ENCODE measurements around the gene PLXNA4.

PLXNA4 gene

DNA sequence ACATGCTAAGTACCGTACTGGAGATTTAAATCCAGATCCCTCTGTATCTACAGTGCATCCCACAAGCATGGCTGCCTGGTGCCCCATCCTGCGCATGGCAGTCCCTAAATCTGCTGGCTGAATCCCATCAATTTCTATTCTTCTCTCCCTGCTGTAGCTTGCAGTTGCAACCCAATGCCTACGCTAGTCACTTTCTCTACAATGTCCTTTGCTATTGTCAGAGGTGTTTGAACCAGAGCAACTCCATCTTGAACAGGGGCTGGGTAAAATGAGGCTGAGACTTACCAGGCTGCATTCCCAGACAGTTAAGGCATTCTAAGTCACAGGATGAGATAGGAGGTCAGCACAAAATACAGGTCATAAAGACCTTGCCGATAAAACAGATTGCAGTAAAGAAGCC lies 461.2 kb downstream of the PLXNA4 start:
- H3K27ac ChIP-seq (ENCODE audit: low read length, poor library complexity, severe bottlenecking), result no peak overlapping the region
- H3K4ac ChIP-seq (ENCODE audit: low read depth in 1 of 2, low read length in 2 of 2), result no peak overlapping the region
- no peak overlapping the region for H3K23ac ChIP-seq (ENCODE audit: low read length in 2 of 2)
- peaks cover 4% of the 10 kb centered on the region for H3K4me1 ChIP-seq (ENCODE audit: control insufficient read depth, insufficient read depth, low read depth, low read length)
- no peak overlapping the region for H3K14ac ChIP-seq (ENCODE audit: low read length in 2 of 2)
- H4K8ac ChIP-seq (ENCODE audit: low read length), result no peak overlapping the region
- H2BK12ac ChIP-seq (ENCODE audit: low read length in 2 of 2), result no peak overlapping the region
- H3K4me3 ChIP-seq (ENCODE audit: insufficient read depth in 1 of 2, low read depth in 1 of 2, low read length in 2 of 2), result no peak overlapping the region
- H2BK5ac ChIP-seq (ENCODE audit: low read depth, low read length, poor library complexity, severe bottlenecking), result no peak overlapping the region
- no peaks in the 10 kb centered on the region for H3K79me1 ChIP-seq (replicated peaks; ENCODE audit: low read length, poor library complexity, severe bottlenecking)
- no peak overlapping the region for H3K4me2 ChIP-seq (ENCODE audit: low read length, poor library complexity, severe bottlenecking)
- H2BK15ac ChIP-seq (ENCODE audit: low read depth, poor library complexity, severe bottlenecking), result no peak overlapping the region
- H3K9me3 ChIP-seq (ENCODE audit: control insufficient read depth, low read length), result no peaks in the 10 kb centered on the region
- H2BK120ac ChIP-seq (ENCODE audit: low read depth, low read length), result no peak overlapping the region
- 88% methylated on average over 4 of the region's 4 CpGs for WGBS
- H2AFZ ChIP-seq (ENCODE audit: low read depth, low read length), result no peak overlapping the region
- no peaks in the 10 kb centered on the region for H3K36me3 ChIP-seq (ENCODE audit: control insufficient read depth in 1 of 2, insufficient read depth in 2 of 2, low read depth in 1 of 2, low read length in 2 of 2)
- DNase-seq, result no peak
- no peak overlapping the region for H2AK5ac ChIP-seq (ENCODE audit: low read length, severe bottlenecking)
- no peak overlapping the region for H3K9ac ChIP-seq (ENCODE audit: low read length)
- no peaks in the 10 kb centered on the region for H3K27me3 ChIP-seq (ENCODE audit: control insufficient read depth in 1 of 2, insufficient read depth in 1 of 2, low read length in 2 of 2)
- no peak overlapping the region for H4K91ac ChIP-seq (ENCODE audit: low read length)
- H3K18ac ChIP-seq (ENCODE audit: low read depth in 1 of 2, low read length in 2 of 2), result no peak overlapping the region

DNA sequence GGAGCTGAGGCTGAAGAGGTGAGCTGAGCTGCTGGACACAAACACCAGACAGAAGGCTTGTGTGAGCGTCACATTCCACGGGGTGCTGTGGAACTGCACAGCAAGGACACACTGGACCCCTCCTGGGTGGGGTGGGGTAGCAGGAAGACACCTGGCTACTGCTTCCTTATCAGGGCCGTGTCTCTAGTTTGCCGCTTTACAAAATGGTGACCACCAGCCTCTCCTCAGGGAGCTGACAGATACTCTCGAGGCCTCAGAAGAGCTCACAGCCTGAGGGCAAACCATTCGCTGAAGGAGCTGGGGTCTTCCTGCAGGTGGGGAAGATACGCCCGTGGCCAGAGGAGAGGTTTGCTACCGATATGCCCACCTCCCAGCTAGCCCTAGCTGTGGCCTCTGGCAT lies 461.9 kb downstream of the PLXNA4 start:
- H3K4me2 ChIP-seq (ENCODE audit: low read length, poor library complexity, severe bottlenecking), result no peak overlapping the region
- no peak overlapping the region for H2AFZ ChIP-seq (ENCODE audit: low read depth, low read length)
- H3K4me3 ChIP-seq (ENCODE audit: insufficient read depth in 1 of 2, low read depth in 1 of 2, low read length in 2 of 2), result no peak overlapping the region
- no peaks in the 10 kb centered on the region for H3K36me3 ChIP-seq (ENCODE audit: control insufficient read depth in 1 of 2, insufficient read depth in 2 of 2, low read depth in 1 of 2, low read length in 2 of 2)
- H3K9ac ChIP-seq (ENCODE audit: low read length), result no peak overlapping the region
- H3K18ac ChIP-seq (ENCODE audit: low read depth in 1 of 2, low read length in 2 of 2), result no peak overlapping the region
- no peak overlapping the region for H4K91ac ChIP-seq (ENCODE audit: low read length)
- no peak overlapping the region for H3K27ac ChIP-seq (ENCODE audit: low read length, poor library complexity, severe bottlenecking)
- 89% methylated on average over 9 of the region's 9 CpGs for WGBS
- no peak overlapping the region for H4K8ac ChIP-seq (ENCODE audit: low read length)
- H3K79me1 ChIP-seq (replicated peaks; ENCODE audit: low read length, poor library complexity, severe bottlenecking), result no peaks in the 10 kb centered on the region
- H2AK5ac ChIP-seq (ENCODE audit: low read length, severe bottlenecking), result no peak overlapping the region
- no peak overlapping the region for H3K14ac ChIP-seq (ENCODE audit: low read length in 2 of 2)
- no peak for DNase-seq
- H2BK15ac ChIP-seq (ENCODE audit: low read depth, poor library complexity, severe bottlenecking), result no peak overlapping the region
- H2BK5ac ChIP-seq (ENCODE audit: low read depth, low read length, poor library complexity, severe bottlenecking), result no peak overlapping the region
- H3K4me1 ChIP-seq (ENCODE audit: control insufficient read depth, insufficient read depth, low read depth, low read length), result peaks cover 4% of the 10 kb centered on the region
- no peak overlapping the region for H2BK12ac ChIP-seq (ENCODE audit: low read length in 2 of 2)
- no peaks in the 10 kb centered on the region for H3K27me3 ChIP-seq (ENCODE audit: control insufficient read depth in 1 of 2, insufficient read depth in 1 of 2, low read length in 2 of 2)
- H3K23ac ChIP-seq (ENCODE audit: low read length in 2 of 2), result no peak overlapping the region
- H3K4ac ChIP-seq (ENCODE audit: low read depth in 1 of 2, low read length in 2 of 2), result no peak overlapping the region
- H3K9me3 ChIP-seq (ENCODE audit: control insufficient read depth, low read length), result no peaks in the 10 kb centered on the region
- H2BK120ac ChIP-seq (ENCODE audit: low read depth, low read length), result no peak overlapping the region

DNA sequence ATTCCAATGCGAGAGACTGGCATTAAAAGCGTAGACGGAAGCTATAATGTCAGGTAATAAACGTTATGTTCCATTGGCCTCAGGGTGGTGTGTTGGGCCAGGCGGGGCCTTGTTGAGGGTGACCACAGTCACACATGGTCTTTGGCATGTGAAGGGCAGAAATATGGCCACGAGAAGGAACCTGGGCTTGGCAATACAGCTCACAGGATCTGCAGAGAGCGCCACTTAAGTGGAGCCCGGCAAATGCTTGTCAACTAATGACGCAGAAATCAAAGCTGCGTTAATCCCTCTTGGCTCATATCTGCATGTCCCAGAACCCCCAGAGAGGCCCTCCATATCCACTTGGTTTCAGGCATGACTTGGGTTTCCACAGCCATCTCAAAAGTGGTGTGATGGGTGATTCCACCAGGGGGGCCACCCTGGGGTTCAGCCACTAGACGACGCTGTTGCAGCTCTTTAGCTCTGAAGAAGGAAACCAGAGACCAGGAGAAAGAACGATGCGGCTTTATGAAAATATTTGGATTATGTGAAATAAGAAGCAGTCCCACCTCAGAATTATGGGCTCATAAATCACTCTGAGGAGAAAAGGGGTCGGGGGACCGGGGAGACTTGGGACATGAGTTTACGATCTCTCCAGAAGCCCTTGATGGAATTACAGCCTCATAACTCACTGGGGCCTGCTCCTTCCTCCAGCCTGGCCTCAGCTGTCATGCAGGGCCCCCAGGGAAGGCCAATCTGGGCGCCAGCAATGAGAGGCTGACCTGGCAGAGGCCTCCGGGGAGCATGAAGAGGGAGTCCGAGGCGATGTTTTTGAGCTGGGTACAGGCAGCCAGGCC lies 462.5 kb downstream of the PLXNA4 start:
- 47% methylated on average over 20 of the region's 21 CpGs for WGBS

DNA sequence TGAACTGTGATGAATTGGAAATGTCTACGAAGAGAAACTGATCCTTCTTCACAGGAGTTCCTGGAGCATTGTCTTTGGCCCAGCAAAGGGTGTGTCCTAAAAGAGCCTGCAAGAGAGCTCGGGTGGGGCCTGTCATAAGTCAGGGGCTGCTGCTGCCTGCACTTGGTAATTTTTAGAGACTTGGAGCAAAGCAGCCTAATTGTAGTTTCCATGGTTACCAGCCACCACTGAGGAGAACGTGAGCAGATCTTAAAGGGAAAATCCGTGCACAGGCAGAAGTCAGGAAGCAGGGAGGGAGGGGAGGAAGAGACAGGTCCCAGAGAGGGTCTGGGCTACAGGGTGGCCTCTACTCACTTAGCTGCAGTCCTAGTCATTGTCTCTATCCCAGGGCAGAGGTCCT lies 463.6 kb downstream of the PLXNA4 start:
- Histone ChIP-seq H2BK120ac (ENCODE audit: low read depth, low read length) (no peak overlapping the region), H3K23ac (ENCODE audit: low read length in 2 of 2) (no peak overlapping the region), H3K4ac (ENCODE audit: low read depth in 1 of 2, low read length in 2 of 2) (no peak overlapping the region), H3K14ac (ENCODE audit: low read length in 2 of 2) (no peak overlapping the region), H2BK15ac (ENCODE audit: low read depth, poor library complexity, severe bottlenecking) (no peak overlapping the region), H4K8ac (ENCODE audit: low read length) (no peak overlapping the region), H2BK12ac (ENCODE audit: low read length in 2 of 2) (no peak overlapping the region), H3K36me3 (ENCODE audit: control insufficient read depth in 1 of 2, insufficient read depth in 2 of 2, low read depth in 1 of 2, low read length in 2 of 2) (no peaks in the 10 kb centered on the region), H2BK5ac (ENCODE audit: low read depth, low read length, poor library complexity, severe bottlenecking) (no peak overlapping the region), H3K18ac (ENCODE audit: low read depth in 1 of 2, low read length in 2 of 2) (no peak overlapping the region), H3K4me3 (ENCODE audit: insufficient read depth in 1 of 2, low read depth in 1 of 2, low read length in 2 of 2) (no peak overlapping the region), H3K27me3 (ENCODE audit: control insufficient read depth in 1 of 2, insufficient read depth in 1 of 2, low read length in 2 of 2) (no peaks in the 10 kb centered on the region), H4K91ac (ENCODE audit: low read length) (no peak overlapping the region), H3K9me3 (ENCODE audit: control insufficient read depth, low read length) (no peaks in the 10 kb centered on the region), H3K4me2 (ENCODE audit: low read length, poor library complexity, severe bottlenecking) (no peak overlapping the region), H3K27ac (ENCODE audit: low read length, poor library complexity, severe bottlenecking) (no peak overlapping the region), H2AFZ (ENCODE audit: low read depth, low read length) (no peak overlapping the region), H3K4me1 (ENCODE audit: control insufficient read depth, insufficient read depth, low read depth, low read length) (peaks cover 2% of the 10 kb centered on the region), H2AK5ac (ENCODE audit: low read length, severe bottlenecking) (no peak overlapping the region), H3K79me1 (replicated peaks; ENCODE audit: low read length, poor library complexity, severe bottlenecking) (no peaks in the 10 kb centered on the region), H3K9ac (ENCODE audit: low read length) (no peak overlapping the region)
- 59% methylated on average over 4 of the region's 4 CpGs for WGBS
- no peak for DNase-seq

More for the DNA sequence above, 462.5 kb downstream of the PLXNA4 start:
- H3K18ac ChIP-seq (ENCODE audit: low read depth in 1 of 2, low read length in 2 of 2), result no peak overlapping the region
- no peaks in the 10 kb centered on the region for H3K9me3 ChIP-seq (ENCODE audit: control insufficient read depth, low read length)
- H2BK12ac ChIP-seq (ENCODE audit: low read length in 2 of 2), result no peak overlapping the region
- H2BK15ac ChIP-seq (ENCODE audit: low read depth, poor library complexity, severe bottlenecking), result no peak overlapping the region
- no peak overlapping the region for H2BK120ac ChIP-seq (ENCODE audit: low read depth, low read length)
- H3K4me2 ChIP-seq (ENCODE audit: low read length, poor library complexity, severe bottlenecking), result no peak overlapping the region
- H3K36me3 ChIP-seq (ENCODE audit: control insufficient read depth in 1 of 2, insufficient read depth in 2 of 2, low read depth in 1 of 2, low read length in 2 of 2), result no peaks in the 10 kb centered on the region
- no peak overlapping the region for H2AFZ ChIP-seq (ENCODE audit: low read depth, low read length)
- no peak overlapping the region for H3K23ac ChIP-seq (ENCODE audit: low read length in 2 of 2)
- no peak overlapping the region for H2AK5ac ChIP-seq (ENCODE audit: low read length, severe bottlenecking)
- no peak overlapping the region for H3K9ac ChIP-seq (ENCODE audit: low read length)
- H4K8ac ChIP-seq (ENCODE audit: low read length), result no peak overlapping the region
- H3K14ac ChIP-seq (ENCODE audit: low read length in 2 of 2), result no peak overlapping the region
- no peaks in the 10 kb centered on the region for H3K79me1 ChIP-seq (replicated peaks; ENCODE audit: low read length, poor library complexity, severe bottlenecking)
- no peak for DNase-seq
- H2BK5ac ChIP-seq (ENCODE audit: low read depth, low read length, poor library complexity, severe bottlenecking), result no peak overlapping the region
- no peak overlapping the region for H3K4me3 ChIP-seq (ENCODE audit: insufficient read depth in 1 of 2, low read depth in 1 of 2, low read length in 2 of 2)
- no peak overlapping the region for H4K91ac ChIP-seq (ENCODE audit: low read length)
- H3K27ac ChIP-seq (ENCODE audit: low read length, poor library complexity, severe bottlenecking), result no peak overlapping the region
- no peak overlapping the region for H3K4ac ChIP-seq (ENCODE audit: low read depth in 1 of 2, low read length in 2 of 2)
- H3K4me1 ChIP-seq (ENCODE audit: control insufficient read depth, insufficient read depth, low read depth, low read length), result peaks cover 4% of the 10 kb centered on the region
- H3K27me3 ChIP-seq (ENCODE audit: control insufficient read depth in 1 of 2, insufficient read depth in 1 of 2, low read length in 2 of 2), result no peaks in the 10 kb centered on the region
